Spleen (tissue), 11 donors: Measurements from ENCODE around the gene NFIA. TPM values are rescaled to one million over a fixed set of nuclear protein-coding genes. Genes with fewer than 3 reads are reported as not detected.

Experiments used
- DNase-seq: peaks from one replicate; pipeline ENCODE4 v3.0.0-alpha.2; 2020
- H3K27ac ChIP-seq, 8 donors: fragments of 200-600 bp; sonication (generic) in 7 of 8; 1 replicate in 4 of 8; 2 replicates in 4 of 8; pipeline versions ENCODE4 v1.5.0 to v1.8.0; 2016 to 2021; ENCODE audit warnings: inconsistent platforms in 4 of 8, mild to moderate bottlenecking in 4 of 8, moderate library complexity in 1 of 8
- H3K27me3 ChIP-seq, 7 donors: fragments of 200-600 bp; sonication (generic) in 6 of 7; replicated peaks in 1 of 7; 1 replicate in 4 of 7; 2 replicates in 3 of 7; pipeline versions ENCODE4 v1.5.0 to v1.8.0; 2016 to 2021; ENCODE audit warnings: inconsistent platforms in 3 of 7, mild to moderate bottlenecking in 1 of 7
- H3K36me3 ChIP-seq, 6 donors: fragments of 200-600 bp; sonication (generic) in 5 of 6; 1 replicate in 4 of 6; 2 replicates in 2 of 6; pipeline versions ENCODE4 v1.5.0 to v1.8.0; 2016 to 2021; ENCODE audit warnings: inconsistent platforms in 2 of 6
- H3K4me1 ChIP-seq, 6 donors: fragments of 200-600 bp; sonication (generic) in 5 of 6; 1 replicate in 3 of 6; 2 replicates in 3 of 6; pipeline versions ENCODE4 v1.5.0 to v1.8.0; 2016 to 2021; ENCODE audit warnings: inconsistent platforms in 3 of 6
- H3K4me3 ChIP-seq, 8 donors: fragments of 200-600 bp; sonication (generic) in 7 of 8; 1 replicate in 4 of 8; 2 replicates in 4 of 8; pipeline versions ENCODE4 v1.5.0 to v1.8.0; 2016 to 2021; ENCODE audit warnings: inconsistent platforms in 4 of 8, mild to moderate bottlenecking in 4 of 8, moderate library complexity in 2 of 8
- H3K9me3 ChIP-seq, 8 donors: fragments of 200-600 bp; sonication (generic) in 7 of 8; 1 replicate in 4 of 8; 2 replicates in 4 of 8; pipeline versions ENCODE4 v1.5.0 to v1.8.0; 2016 to 2021; ENCODE audit warnings: inconsistent platforms in 4 of 8
- CTCF ChIP-seq, 11 experiments: fragments of 200-600 bp in 7 of 11; fragments of 450-650 bp in 4 of 11; sonication (generic) in 4 of 11; IDR thresholded peaks in 8 of 11; conservative IDR thresholded peaks in 3 of 11; 1 replicate in 7 of 11; 2 replicates in 4 of 11; pipeline versions ENCODE4 v1.4.0 to v1.8.0; 2016 to 2021; ENCODE audit warnings: antibody characterized with exemption in 11 of 11, inconsistent platforms in 4 of 11, mild to moderate bottlenecking in 1 of 11
- POLR2A ChIP-seq, 3 donors: fragments of 450-650 bp; IDR thresholded peaks; one replicate each; pipeline ENCODE4 v1.5.1; 2017; ENCODE audit warnings: antibody characterized with exemption in 3 of 3, mild to moderate bottlenecking in 1 of 3
- POLR2AphosphoS5 ChIP-seq, 3 donors: sonication (generic); formaldehyde crosslinking; IDR thresholded peaks; one replicate each; pipeline ENCODE4 v1.5.1; 2017; ENCODE audit warnings: antibody characterized with exemption in 3 of 3
- WGBS, 5 donors: extraction: QIAGEN DNeasy Blood & Tissue Kit in 3 of 5; methylation state at CpG; one replicate each; pipeline versions ENCODE4 v1.1.5 to v1.1.7; 2013 to 2018; 5-methylcytosine and 5-hydroxymethylcytosine counted together
- intact Hi-C: fragments of 100-400 bp; cut with DNase I; formaldehyde crosslinking; loops from one replicate; pipeline ENCODE4 v1.15.0; 2023; ENCODE audit warnings: low total_unique reads
- polyA plus RNA-seq, 3 donors: library from polyadenylated mRNA; stranded (reverse); fragments of 200-250 nt; gene quantifications; one replicate each; pipeline ENCODE4 v1.2.1, GENCODE V29; 2013
- total RNA-seq, 7 donors: library from RNA; depleted of rRNA in 3 of 7; stranded (reverse); fragments of >200 nt in 3 of 7; fragmentation: NEBNext Ultra II Directional in 4 of 7; extraction: Animal tissue kit (Norgen Biotek cat#: 25700) in 4 of 7; gene quantifications; one replicate each; pipeline versions ENCODE4 v1.1.0 to v1.2.1, GENCODE V29; 2016 to 2021
- donor health status: healthy with polysubstance abuse.
- donor health status: DM: no; HTN: no; CAD: no; lungs with moderate emphysema.
- donor health status: DM: no; HTN: no; CAD: no.
- donor health status: Bipolar disorder and iron deficiency.
- donor health status: healthy.
- donor health status: DM: no; HTN: no; CAD: no.
- donor health status: DM: yes; HTN: yes; CAD: no.

NFIA gene
- total and polyA plus RNA-seq, 10 donors: 3.1 to 76.8 (median 35.5) TPM

GRCh38 chr1:61343734-61344420 is 261.5 kb downstream of the NFIA start:
- H3K27ac ChIP-seq: no peak overlapping the region
- 66 to 73% (median 68%) methylated on average over 6 of the region's 6 CpGs for WGBS, 5 donors

GRCh38 chr1:61344696-61345095 is 262.3 kb downstream of the NFIA start:
- no peak overlapping the region for H3K27ac ChIP-seq
- no peak for DNase-seq
- no peaks in the 10 kb centered on the region for H3K27me3 ChIP-seq
- 72 to 96% (median 90%) methylated on average over 2 of the region's 2 CpGs for whole genome bisulfite sequencing, 5 donors
- TF ChIP-seq POLR2A (IDR thresholded peaks at IDR 0.05): no peak
- TF ChIP-seq CTCF (IDR thresholded peaks at IDR 0.05 in 8 of 11, conservative IDR thresholded peaks at IDR 0.05 in 3 of 11): no peak
- no peak for TF ChIP-seq POLR2AphosphoS5 (IDR thresholded peaks at IDR 0.05)
- no peak overlapping the region for H3K4me3 ChIP-seq
- H3K9me3 ChIP-seq: no peaks in the 10 kb centered on the region
- H3K4me1 ChIP-seq: peaks cover 0 to 4% (median 0%) of the 10 kb centered on the region in 6 donors
- intact Hi-C loops: no loop called here
- peaks cover 0 to 8% (median 0%) of the 10 kb centered on the region in 6 donors for H3K36me3 ChIP-seq

More at GRCh38 chr1:61343734-61344420, 261.5 kb downstream of the NFIA start:
- no peak for DNase-seq
- Histone ChIP-seq H3K4me3 (no peak overlapping the region), H3K9me3 (no peaks in the 10 kb centered on the region), H3K27me3 (no peaks in the 10 kb centered on the region), H3K36me3 (peaks cover 0 to 8% (median 0%) of the 10 kb centered on the region in 6 donors), H3K4me1 (peaks cover 0 to 7% (median 2%) of the 10 kb centered on the region in 6 donors)
- TF ChIP-seq POLR2AphosphoS5 (IDR thresholded peaks at IDR 0.05) (no peak), CTCF (IDR thresholded peaks at IDR 0.05 in 8 of 11, conservative IDR thresholded peaks at IDR 0.05 in 3 of 11) (no peak), POLR2A (IDR thresholded peaks at IDR 0.05) (no peak)
- intact Hi-C loops: no loop called here

- TF ChIP-seq POLR2AphosphoS5 (IDR thresholded peaks at IDR 0.05) (no peak), POLR2A (IDR thresholded peaks at IDR 0.05) (no peak), CTCF (IDR thresholded peaks at IDR 0.05 in 8 of 11, conservative IDR thresholded peaks at IDR 0.05 in 3 of 11) (no peak)
- H3K27ac ChIP-seq: no peak overlapping the region
- no peaks in the 10 kb centered on the region for H3K9me3 ChIP-seq
- DNase-seq: no peak
- no peaks in the 10 kb centered on the region for H3K27me3 ChIP-seq
- WGBS, 5 donors: 87 to 96% (median 88%) methylated on average over 3 of the region's 3 CpGs
- intact Hi-C loops: no loop called here
- peaks cover 0 to 6% (median 2%) of the 10 kb centered on the region in 6 donors for H3K4me1 ChIP-seq
- peaks cover 0 to 8% (median 0%) of the 10 kb centered on the region in 6 donors for H3K36me3 ChIP-seq
- no peak overlapping the region for H3K4me3 ChIP-seq
Observed at GRCh38 chr1:61348025-61348665, 265.8 kb downstream of the NFIA start.

- Histone ChIP-seq H3K36me3 (peaks cover 0 to 12% (median 0%) of the 10 kb centered on the region in 6 donors), H3K9me3 (no peaks in the 10 kb centered on the region), H3K4me1 (peaks cover 0 to 16% (median 0%) of the 10 kb centered on the region in 6 donors), H3K4me3 (no peak overlapping the region), H3K27ac (peak overlapping the region in 3 of 8 donors; percentile 31 to 53 (median 47)), H3K27me3 (no peaks in the 10 kb centered on the region)
- no peak for DNase-seq
- intact Hi-C loops: no loop called here
- 65 to 79% (median 76%) methylated on average over 3 of the region's 3 CpGs for WGBS, 5 donors
- TF ChIP-seq POLR2A (IDR thresholded peaks at IDR 0.05) (no peak), POLR2AphosphoS5 (IDR thresholded peaks at IDR 0.05) (peak in 1 of 3 donors; percentile 63)
Observed at GRCh38 chr1:61352845-61353435, 270.6 kb downstream of the NFIA start.
